Inflammatory macrophage treated with lipopolysaccharide for 4 hours (primary cell): ENCODE measurements around the gene CEP78.
"Not testable (repeated sequence)": the region's sequence is repeated elsewhere in the genome, so short reads cannot be mapped to it uniquely, and the experiment has no call there.

Source experiments
- DNase-seq: peaks from one replicate; pipeline ENCODE4 v3.0.0-alpha.2; 2020

The CEP78 gene

DNA sequence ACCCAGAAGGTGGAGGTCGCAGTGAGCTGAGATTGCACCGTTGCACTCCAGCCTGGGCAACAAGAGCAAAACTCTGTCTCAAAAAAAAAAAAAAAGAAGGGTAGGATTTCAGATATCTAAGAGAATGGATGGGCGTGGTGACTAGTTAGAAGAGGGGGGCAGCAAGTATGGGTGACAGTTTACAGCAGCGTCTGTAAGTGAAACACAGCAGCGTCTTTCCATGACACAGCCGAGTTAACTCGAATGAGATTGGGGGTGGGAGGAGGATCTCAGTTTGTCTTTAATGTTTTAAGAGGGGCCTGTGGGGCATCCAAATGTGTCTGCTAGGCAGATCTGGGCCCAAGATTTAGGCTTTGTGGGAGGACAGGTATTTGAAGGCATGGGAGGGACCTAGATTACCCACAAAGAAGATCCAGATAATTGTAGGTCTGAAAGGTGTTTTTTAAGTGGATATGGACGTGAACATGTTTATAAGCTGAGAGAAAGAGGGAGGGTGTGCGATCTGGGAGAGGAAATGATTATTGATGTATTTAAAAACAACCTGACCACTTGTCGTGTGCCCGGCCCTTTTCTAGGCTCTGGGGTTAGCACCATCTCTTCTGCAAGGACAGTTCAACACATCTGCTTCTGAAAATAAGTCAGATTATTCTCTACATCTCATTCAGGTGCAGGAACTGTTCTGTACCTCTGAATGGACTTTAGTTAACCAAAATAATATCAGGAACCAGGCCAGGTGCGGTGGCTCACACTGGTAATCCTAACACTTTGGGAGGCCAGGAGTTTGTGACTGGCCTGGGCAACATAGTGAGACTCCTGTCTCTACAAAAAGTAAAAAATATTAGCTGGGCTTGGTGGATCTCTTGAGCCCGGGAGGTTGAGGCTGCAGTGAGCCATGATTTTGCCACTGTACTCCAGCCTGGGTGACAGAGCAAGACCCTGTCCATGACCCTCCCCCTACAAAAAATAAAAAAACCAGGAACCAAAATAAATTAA lies 2.5 kb downstream of the CEP78 start:
- DNase-seq: no peak

DNA sequence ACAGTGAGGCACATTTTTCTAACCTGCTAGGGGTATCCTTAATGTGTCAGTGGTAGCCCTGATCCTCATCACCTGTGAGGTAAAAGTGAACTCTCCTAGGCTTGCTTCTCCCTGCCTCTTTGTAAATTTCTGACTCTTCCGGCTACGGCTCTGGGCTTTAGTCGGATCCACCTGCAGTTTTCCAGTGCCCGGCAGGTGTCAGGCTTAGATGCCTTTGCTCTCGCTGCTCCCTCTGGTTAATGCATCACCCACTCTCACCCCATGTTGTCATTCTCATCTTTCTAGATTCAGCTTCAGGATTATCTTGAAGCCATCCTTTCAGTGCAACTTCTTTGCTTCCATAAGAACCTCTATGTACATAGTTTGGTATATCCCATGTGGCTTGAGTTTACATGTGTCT lies 3.6 kb downstream of the CEP78 start:
- no peak for DNase-seq

DNA sequence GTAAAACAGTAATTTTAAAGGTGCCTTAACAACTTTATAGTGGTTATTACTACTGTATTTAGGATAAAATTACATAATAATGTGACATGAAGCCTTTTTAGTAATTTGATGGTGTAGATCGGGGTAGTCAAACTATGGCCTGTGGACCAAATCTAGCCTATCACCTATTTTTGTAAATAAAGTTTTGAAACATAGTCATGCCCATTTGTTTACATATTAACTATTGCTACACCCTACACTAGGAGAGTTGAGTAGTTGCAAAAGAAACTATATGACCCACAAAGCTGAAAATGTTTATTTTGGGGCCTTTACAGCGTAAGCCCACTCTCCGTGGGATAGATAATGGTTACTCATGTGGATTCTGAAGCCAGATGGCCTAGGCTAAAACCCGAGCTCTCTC lies 6.2 kb downstream of the CEP78 start:
- DNase-seq: no peak

GRCh38 chr9:78243130-78243529 lies 7.3 kb downstream of the CEP78 start:
- no peak for DNase-seq

DNA sequence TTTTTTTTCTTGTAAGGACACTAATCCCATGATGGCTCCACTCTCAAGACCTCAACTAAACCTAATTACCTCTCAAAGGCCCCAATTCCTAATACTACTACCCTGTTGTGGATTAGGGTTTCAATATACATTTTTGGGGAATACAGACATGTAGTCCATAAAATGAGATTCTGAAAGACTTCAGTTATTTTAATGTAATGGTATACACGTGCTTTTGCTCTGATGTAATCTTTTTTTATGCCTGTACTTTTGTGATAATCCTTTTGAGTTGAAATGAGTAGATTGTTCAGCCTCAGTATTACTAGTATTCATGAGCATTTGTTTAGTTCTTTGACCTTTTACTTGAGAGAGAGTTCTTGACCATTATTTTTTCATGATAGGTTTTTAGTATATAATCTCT lies 9.5 kb downstream of the CEP78 start:
- no peak for DNase-seq

- DNase-seq: peak; percentile 26
Observed at GRCh38 chr9:78248635-78249034, 12.8 kb downstream of the CEP78 start.

- DNase-seq: no peak
Observed at GRCh38 chr9:78249542-78249941, 13.7 kb downstream of the CEP78 start.

- peak; percentile 66 for DNase-seq
Observed at GRCh38 chr9:78252616-78253015, 16.7 kb downstream of the CEP78 start.

- DNase-seq: no peak
Observed at GRCh38 chr9:78253285-78253684, 17.4 kb downstream of the CEP78 start.

- DNase-seq: peak; percentile 33
Observed at GRCh38 chr9:78261403-78262001, 25.6 kb downstream of the CEP78 start.

DNA sequence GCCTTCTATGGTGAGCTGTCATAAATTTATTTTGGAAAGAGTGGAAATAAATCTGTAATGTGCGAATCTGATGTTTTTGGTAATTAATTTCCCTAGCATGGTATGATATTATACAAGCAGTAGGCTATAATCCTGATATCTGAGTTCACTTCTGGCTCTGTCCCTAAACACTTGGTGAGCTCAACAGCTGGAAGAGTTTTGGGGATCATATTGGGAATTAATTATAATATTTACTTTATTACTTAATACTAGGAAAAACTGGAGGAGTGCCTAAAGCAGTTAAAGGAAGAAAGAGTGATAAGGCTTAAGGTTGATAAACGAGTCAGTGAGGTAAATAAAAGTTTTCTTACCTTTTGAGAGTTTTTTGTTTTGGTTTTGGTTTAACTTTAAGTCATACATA lies 26.8 kb downstream of the CEP78 start:
- DNase-seq: no peak

DNA sequence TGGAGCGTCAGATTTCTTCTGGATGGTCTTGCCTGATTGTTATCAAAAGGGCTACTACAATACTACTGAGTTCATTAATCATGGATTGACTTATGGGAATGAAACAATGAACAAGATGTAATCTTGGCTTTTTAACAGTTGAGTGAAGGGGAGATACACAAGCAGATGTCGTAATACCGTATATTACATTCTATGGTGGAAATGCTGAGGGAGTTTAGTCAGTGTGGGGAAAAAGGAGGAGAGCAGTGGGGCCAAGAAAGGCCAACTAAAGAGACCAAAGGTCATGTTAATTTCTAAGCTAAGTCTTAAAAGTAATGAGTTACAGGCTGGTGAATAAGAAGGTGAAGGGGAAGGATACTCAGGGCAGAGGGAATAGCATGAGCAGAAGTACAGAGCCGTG lies 32.0 kb downstream of the CEP78 start:
- DNase-seq: no peak

GRCh38 chr9:78269784-78270183 lies 33.9 kb downstream of the CEP78 start:
- no peak for DNase-seq

- no peak for DNase-seq
Observed at GRCh38 chr9:78272307-78272706, 36.4 kb downstream of the CEP78 start.

DNA sequence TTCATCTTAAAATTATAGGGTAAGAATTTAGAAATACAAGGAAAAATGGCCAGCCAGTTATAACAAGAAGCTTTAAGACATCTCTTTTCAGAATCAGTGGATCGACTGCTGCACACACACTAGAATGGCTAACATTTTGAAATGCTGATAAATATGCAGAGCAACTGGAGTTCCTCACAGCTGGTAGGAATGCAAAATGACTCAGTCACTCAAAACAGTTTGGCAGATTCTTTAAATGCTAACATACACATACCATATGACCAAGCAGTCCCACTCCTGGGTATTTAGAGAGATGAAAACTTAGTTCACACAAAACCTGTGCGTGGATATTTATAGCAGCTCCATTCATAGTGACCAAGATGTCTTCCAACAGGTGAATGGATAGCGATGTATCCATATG lies 37.9 kb downstream of the CEP78 start:
- DNase-seq: no peak

- peak; percentile 25 for DNase-seq
Observed at GRCh38 chr9:78278177-78278777, 42.4 kb downstream of the CEP78 start.

DNA sequence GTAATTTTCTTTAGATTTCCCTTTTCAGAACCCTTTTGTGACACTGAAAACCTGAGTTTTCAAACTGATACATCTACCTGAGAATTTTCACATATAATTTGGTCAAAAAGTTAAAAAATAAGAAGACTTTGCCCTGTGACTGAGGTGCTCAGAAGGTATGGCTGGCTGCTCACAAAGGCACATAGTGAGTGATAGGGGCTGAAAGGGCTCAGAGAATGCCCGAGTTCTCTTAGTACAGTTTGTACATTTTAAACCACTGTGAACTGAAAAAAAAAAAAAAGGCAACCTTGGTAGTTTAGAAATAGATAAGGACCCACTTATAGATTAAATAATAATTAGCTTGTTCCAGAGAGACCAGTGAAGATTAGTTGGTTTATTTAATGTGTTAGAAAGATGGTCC lies 42.9 kb downstream of the CEP78 start:
- DNase-seq: no peak

DNA sequence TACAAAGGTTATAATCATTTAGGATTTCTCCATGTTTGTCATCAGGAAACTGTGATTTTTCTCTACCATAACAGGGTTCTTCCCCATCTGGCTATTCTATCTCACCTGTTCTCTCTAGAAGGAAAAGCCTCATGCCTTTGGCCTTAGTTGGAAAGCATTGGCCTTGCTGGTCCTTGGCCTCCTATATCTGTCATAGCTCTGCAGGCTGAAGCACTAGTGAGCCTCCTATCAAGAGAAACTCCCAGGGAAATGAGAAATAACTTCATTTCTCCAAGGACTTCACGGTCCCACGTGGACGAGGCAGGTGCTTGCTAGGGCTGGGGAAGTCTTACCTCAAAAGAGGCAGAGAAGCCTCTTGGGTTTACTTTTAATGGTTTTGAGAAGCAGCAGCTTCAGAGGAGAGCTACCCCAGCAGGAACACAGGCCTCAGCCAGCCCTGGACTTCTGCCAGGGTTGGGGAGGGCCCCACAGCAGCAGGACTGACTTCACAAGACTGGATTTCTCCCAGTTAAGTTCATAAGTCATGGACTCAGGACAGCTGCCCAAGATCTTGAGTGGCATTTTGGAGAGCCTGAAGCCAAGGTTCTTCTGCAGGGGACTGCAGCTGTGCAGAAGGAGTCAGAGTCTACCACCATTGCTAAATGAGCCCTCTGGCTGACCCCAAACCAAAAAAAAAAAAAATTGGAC lies 45.2 kb downstream of the CEP78 start:
- DNase-seq: no peak

DNA sequence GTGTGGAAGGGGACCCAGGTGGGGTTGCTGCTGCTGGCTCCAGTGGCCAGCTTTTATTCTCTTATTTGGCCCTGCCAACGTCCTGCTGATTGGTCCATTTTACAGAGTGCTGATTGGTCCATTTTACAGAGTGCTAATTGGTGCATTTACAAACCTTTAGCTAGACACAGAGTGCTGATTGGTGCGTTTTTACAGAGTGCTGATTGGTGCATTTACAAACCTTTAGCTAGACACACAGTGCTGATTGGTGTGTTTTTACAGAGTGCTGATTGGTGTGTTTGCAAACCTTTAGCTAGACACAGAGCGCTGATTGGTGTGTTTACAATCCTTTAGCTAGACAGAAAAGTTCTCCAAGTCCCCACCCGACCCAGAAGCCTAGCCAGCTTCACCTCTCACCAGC lies 48.3 kb downstream of the CEP78 start:
- DNase-seq: not testable (repeated sequence)

DNA sequence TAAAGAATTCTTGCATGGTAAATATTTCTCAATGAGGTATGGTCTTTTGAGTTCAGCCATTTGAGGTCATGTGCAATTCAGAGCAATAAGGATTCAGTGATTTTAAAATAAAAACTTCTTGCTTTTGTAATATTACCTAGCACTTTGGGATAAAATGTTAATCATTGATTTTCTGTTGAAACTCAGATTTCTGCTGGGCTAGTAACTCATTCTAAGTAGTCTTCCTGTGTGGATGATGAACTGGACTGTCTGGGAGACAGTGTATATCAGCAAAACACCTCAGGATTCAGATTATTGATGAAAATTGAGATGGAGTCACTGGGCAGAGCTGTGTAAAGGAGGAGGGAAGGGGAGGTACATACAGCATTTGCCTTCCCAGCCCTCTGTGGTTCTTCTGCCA lies 50.2 kb downstream of the CEP78 start:
- DNase-seq: no peak

- no peak for DNase-seq
Observed at GRCh38 chr9:78286946-78287388, 51.1 kb downstream of the CEP78 start.

- no peak for DNase-seq
Observed at GRCh38 chr9:78288214-78288892, 52.5 kb downstream of the CEP78 start.

DNA sequence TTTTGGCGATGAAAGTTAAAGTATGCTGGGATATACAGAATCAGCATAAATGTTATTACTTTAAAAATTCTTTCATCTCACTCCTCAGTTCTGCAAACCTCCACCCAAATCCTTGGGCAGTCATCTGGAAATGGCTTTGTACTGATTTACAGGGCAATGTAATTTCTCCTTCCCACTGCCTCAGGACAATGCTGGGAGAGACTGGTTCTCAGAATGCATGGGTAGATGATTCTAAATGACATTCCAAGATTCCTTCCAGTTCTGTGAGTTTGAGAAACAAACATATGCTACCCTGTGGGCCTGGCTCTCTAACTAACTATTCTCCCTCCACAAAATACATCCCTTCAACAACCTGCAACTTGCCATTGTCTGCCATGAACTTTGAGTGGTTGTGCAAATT lies 53.6 kb downstream of the CEP78 start:
- DNase-seq: no peak
